HG03039 (cell line): Measurements from ENCODE around the gene RASSF7.
"Not testable (repeated sequence)": the region's sequence is repeated elsewhere in the genome, so short reads cannot be mapped to it uniquely, and the experiment has no call there.

Experiments used
- ATAC-seq: cut with Tn5 transposase; IDR thresholded peaks from one replicate; pipeline ENCODE4 v1.9.1; 2021; ENCODE audit warnings: mild to moderate bottlenecking, moderate library complexity; ENCODE audit not compliant: unreplicated experiment

The RASSF7 gene

GRCh38 chr11:560305-561147 is at the start of gene RASSF7, which contains the start of gene LMNTD2:
Gene RASSF7, plus strand, starts transcription at chr11:560970. Its CDS starts 799 bp downstream, at chr11:561769.
Gene LMNTD2, minus strand, starts transcription at chr11:560738. Its CDS starts 22 bp downstream, at chr11:560716.
- ATAC-seq = peak; percentile 68

GRCh38 chr11:512761-513595 is 47.8 kb upstream of the RASSF7 start:
- no peak for ATAC-seq

GRCh38 chr11:514606-515005 is 46.2 kb upstream of the RASSF7 start:
- ATAC-seq = no peak

GRCh38 chr11:515131-515530 is 45.6 kb upstream of the RASSF7 start:
- ATAC-seq = no peak

GRCh38 chr11:516400-516799 is 44.4 kb upstream of the RASSF7 start:
- ATAC-seq = no peak

DNA sequence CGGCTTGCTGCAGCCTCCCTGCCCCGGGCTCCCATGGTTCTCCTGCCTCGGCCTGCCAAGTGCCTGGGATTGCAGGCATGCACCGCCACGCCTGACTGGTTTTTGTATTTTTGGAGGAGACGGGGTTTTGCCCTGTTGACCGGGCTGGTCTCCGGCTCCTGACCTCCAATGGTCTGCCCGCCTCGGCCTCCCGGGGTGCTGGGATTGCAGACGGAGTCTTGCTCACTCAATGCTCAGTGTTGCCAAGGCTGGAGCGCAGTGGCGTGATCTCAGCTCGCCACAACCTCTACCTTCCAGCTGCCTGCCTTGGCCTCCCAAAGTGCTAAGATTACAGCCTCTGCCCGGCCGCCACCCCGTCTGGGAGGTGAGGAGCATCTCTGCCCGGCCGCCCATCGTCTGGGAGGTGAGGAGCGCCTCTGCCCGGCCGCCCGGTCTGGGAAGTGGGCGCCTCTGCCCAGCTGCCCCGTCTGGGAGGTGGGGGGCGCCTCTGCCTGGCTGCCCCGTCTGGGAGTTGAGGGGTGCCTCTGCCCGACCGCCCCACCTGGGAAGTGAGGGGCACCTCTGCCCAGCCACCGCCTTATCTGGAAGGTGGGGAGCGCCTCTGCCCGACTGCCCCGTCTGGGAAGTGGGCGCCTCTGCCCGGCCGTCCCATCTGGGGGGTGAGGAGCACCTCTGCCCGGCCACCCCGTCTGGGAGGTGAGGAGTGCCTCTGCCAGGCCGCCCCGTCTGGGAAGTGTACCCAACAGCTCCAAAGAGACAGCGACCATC is 43.7 kb upstream of the RASSF7 start:
- not testable (repeated sequence) for ATAC-seq

DNA sequence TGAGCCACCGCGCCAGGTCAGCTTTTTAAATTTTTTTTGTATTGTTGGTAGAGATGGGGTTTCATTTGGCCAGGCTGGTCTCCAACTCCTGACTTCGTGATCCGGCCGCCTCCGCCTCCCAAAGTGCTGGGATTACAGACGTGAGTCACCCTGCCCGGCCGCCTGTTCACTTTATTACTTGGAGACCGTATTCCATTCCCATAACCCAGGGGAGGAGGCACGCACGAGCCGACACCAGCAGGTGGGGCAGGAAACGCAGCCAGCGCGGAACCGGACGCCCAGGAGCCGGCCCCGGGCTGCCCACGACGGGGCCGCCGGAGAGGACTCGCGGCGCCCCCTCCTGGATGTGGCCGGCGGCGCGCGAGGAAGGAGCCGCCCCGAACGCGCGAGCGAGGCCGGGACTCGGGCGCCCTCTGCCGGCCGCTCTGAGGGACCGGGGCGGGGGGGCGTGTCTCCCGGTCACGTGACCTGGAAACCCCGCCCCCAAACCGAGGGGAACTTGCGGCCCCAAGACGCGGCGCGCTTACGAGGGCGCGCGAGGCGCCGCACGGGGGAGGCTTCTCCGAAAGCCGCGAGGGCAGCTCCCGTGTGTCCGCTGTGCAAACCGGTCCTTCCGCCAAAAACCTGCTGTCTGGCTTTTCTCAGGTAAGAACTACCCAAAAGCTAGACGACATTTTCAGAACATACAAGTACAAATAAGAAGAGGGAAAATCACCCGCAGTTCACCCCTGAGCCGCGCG is 42.1 kb upstream of the RASSF7 start:
- ATAC-seq = peak; percentile 61

- ATAC-seq = no peak
Measured at GRCh38 chr11:520428-521176, 40.2 kb upstream of the RASSF7 start.

DNA sequence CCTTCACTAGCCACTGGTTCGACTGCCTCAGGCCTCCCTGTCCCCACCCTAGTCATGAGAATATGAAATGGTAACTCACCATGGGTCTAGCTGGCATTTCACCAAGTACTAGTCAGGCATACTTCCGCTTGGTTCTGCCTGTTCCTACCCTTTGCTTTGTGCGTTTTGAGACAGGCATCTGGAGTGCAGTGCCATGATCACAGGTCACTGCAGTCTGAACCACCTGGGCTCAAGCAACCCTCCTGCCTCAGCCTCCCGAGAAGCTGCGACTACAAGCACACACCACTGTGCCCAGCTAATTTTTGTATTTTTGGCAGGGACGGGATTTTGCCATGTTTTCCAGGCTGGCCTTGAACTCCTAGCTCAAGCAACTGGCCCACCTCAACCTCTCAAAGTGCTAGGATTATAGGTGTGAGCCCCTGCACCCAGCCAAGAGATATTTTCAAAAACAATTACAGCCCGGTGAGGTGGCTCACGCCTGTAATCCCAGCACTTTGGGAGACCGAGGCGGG is 39.5 kb upstream of the RASSF7 start:
- ATAC-seq = no peak

DNA sequence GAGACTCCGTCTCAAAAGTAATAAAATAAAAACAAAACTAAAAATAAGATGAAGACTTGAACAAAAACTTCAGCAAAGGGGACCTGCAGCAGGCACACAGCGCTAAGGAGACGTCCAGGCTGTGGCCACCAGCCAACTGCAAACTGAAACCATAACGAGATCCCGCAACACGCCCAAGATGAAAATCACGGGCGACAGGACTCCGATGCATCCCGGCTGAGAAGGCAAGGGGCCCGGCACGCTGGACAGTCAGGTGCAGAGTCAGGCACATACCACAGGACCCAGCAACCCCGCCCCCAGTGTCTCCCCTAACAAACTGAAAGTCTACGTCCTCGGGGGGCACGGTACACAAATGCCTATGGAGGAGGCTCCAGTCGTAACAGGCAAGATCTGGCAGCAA is 34.6 kb upstream of the RASSF7 start:
- no peak for ATAC-seq

DNA sequence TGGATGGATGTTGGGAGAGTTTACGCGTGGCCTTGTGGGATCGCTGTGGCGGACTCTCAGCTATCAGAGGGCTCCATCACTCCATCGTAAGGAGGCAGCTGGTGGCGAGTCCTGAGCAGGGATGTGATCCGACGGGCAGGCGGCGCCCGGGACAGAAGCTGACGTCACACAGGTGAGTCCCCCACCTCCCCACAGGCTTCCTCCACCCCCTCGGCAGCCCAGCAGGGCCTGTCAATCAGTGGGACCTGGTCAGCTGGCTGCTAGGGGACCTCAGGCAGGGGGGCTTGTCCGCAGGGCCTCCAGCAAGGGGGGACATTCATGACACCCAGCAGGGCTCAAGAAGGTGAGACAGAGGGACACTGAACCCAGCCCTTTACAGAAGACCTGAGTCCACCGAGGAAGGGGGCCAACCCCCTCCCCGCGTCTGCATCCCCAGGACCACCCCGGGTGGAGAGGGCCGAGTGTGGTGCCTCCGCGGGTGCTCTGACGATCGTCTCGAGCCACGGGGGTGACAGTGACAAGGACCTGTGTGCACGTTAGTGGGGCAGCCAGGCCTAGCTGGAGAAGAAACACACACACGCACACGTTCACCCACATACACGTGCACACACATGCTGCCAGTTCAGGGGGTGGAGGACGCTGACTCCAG is 32.5 kb upstream of the RASSF7 start:
- no peak for ATAC-seq

DNA sequence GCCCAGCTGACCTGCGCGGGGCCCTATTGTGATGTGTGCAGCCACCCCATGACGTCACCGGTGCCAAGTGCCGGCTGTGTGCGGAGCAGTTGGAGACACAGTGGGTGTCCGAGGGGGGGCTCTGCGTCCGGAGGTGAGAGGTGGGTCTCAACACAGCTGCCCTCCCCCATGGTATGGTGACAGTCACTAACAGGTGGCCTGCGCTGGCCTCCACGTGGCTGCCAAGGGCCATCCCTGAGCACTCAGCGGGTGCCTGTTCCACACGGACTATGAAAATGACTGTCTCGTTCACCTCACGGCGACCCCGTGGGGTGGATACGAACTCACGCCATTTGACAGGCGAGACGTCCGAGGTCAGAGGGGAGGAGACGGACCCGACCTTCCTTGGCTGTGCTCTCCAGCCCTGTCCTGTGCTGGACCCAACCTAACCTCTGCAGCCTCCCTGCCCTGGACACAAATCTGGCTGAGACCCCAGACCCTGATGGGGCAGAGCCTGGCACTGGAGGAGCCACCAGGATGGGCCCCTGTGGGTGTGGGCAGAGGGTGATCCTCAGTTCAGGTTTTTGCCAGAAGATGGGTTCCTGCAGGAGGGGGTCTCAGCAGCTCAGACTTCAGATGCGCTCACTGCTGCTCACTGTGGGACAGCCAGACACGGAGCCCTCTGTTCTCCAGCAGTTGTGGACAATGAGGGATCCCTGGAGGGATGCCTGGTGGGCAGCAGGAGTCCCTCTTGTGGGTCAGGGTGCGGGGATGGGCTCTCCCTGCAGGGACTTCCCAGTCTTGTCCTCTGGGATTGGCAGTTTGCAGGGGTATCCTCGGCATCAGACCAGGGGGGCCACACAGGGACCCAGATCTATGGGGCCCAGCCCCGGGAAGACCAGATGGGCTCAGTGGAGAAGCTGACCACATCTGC is 31.7 kb upstream of the RASSF7 start:
- no peak for ATAC-seq

GRCh38 chr11:529728-530411 is 30.9 kb upstream of the RASSF7 start:
- ATAC-seq = no peak

- no peak for ATAC-seq
Measured at GRCh38 chr11:530960-531831, 29.6 kb upstream of the RASSF7 start.

GRCh38 chr11:531919-532526 is 28.7 kb upstream of the RASSF7 start:
- ATAC-seq = no peak

- ATAC-seq = no peak
Measured at GRCh38 chr11:532527-532985, 28.2 kb upstream of the RASSF7 start.
